Naive thymus-derived CD4-positive, alpha-beta T cell (primary cell): ENCODE measurements around the gene TP53TG5. TPM values are rescaled to one million over a fixed set of nuclear protein-coding genes. Genes with fewer than 3 reads are reported as not detected.

Experiments
- ATAC-seq: fragments of 150-1000 bp; cut with Tn5 transposase; 2 replicates; pipeline ENCODE4 v1.10.0; 2021; ENCODE audit warnings: mild to moderate bottlenecking, moderate library complexity
- CTCF ChIA-PET: fragments of 350-600 bp; sonication (Branson Sonifier 250); formaldehyde crosslinking; loops from one replicate; lab custom pipeline; 2021; ENCODE audit warnings: antibody characterized with exemption; lab: Charles Lee
- POLR2A ChIA-PET: fragments of 350-600 bp; sonication (Branson Sonifier 250); formaldehyde crosslinking; loops from one replicate; lab custom pipeline; 2021; ENCODE audit warnings: antibody characterized with exemption, inconsistent platforms; lab: Charles Lee
- DNase-seq, 9 donors: peaks; one replicate each; pipeline versions ENCODE4 v3.0.0 to v3.0.0-alpha.2; 2020 to 2022; ENCODE audit warnings: mixed read lengths in 1 of 9
- H3K27ac ChIP-seq: one replicate; pipeline ENCODE4 v1.7.0; 2013; ENCODE audit warnings: mild to moderate bottlenecking, low read depth, low read length, moderate library complexity
- H3K27me3 ChIP-seq, 2 donors: one replicate each; pipeline ENCODE4 v1.7.0; 2013; ENCODE audit warnings: low read length in 2 of 2, mild to moderate bottlenecking in 2 of 2, moderate library complexity in 2 of 2; ENCODE audit not compliant: control insufficient read depth in 2 of 2, insufficient read depth in 2 of 2
- H3K36me3 ChIP-seq, 3 experiments: 1 replicate in 2 of 3; 2 replicates in 1 of 3; pipeline ENCODE4 v1.7.0; 2013; ENCODE audit warnings: low read length in 3 of 3, mild to moderate bottlenecking in 3 of 3, moderate library complexity in 1 of 3; ENCODE audit not compliant: insufficient read depth in 3 of 3, control insufficient read depth in 2 of 3
- H3K4me1 ChIP-seq, 2 donors: one replicate each; pipeline ENCODE4 v1.7.0; 2013; ENCODE audit warnings: low read length in 2 of 2, mild to moderate bottlenecking in 2 of 2, moderate library complexity in 1 of 2; ENCODE audit not compliant: control insufficient read depth in 2 of 2, insufficient read depth in 2 of 2
- H3K4me3 ChIP-seq: 2 replicates; pipeline ENCODE4 v1.7.0; 2013; ENCODE audit warnings: mild to moderate bottlenecking, low read length
- H3K9me3 ChIP-seq, 3 experiments: 1 replicate in 2 of 3; 2 replicates in 1 of 3; pipeline ENCODE4 v1.7.0; 2013; ENCODE audit warnings: low read length in 3 of 3; ENCODE audit not compliant: control insufficient read depth in 2 of 3
- H3K27ac Mint-ChIP-seq, 9 donors: one replicate each; pipeline ENCODE4 v1.8.0; 2020 to 2022; ENCODE audit warnings: mixed read lengths in 9 of 9, mild to moderate bottlenecking in 8 of 9, moderate library complexity in 5 of 9, inconsistent platforms in 2 of 9
- H3K27me3 Mint-ChIP-seq, 5 donors: one replicate each; pipeline ENCODE4 v1.8.0; 2021 to 2022; ENCODE audit warnings: mixed read lengths in 5 of 5, mild to moderate bottlenecking in 1 of 5
- H3K36me3 Mint-ChIP-seq, 5 donors: one replicate each; pipeline ENCODE4 v1.8.0; 2020 to 2022; ENCODE audit warnings: mixed read lengths in 5 of 5, mild to moderate bottlenecking in 3 of 5, inconsistent platforms in 1 of 5
- H3K4me1 Mint-ChIP-seq, 7 donors: one replicate each; pipeline ENCODE4 v1.8.0; 2020 to 2022; ENCODE audit warnings: mixed read lengths in 7 of 7, mild to moderate bottlenecking in 3 of 7, inconsistent platforms in 1 of 7
- H3K4me3 Mint-ChIP-seq, 10 donors: one replicate each; pipeline ENCODE4 v1.8.0; 2020 to 2022; ENCODE audit warnings: mild to moderate bottlenecking in 10 of 10, mixed read lengths in 10 of 10, moderate library complexity in 6 of 10, inconsistent platforms in 2 of 10
- H3K9me3 Mint-ChIP-seq, 11 donors: one replicate each; pipeline ENCODE4 v1.8.0; 2020 to 2022; ENCODE audit warnings: mixed read lengths in 11 of 11, mild to moderate bottlenecking in 4 of 11, inconsistent platforms in 1 of 11, moderate library complexity in 1 of 11
- intact Hi-C, 2 donors: fragments of 100-400 bp; cut with micrococcal nuclease; formaldehyde crosslinking; loops; one replicate each; pipeline ENCODE4 v1.15.1; 2023
- polyA plus RNA-seq, 2 donors: library from polyadenylated mRNA; unstranded; fragments of 300-500 nt; fragmentation: Illumina TruSeq; gene quantifications; one replicate each; pipeline ENCODE4 v1.2.3, GENCODE V29; 2021
- total RNA-seq, 6 experiments: library from RNA in 5 of 6; stranded (reverse) in 5 of 6; gene quantifications; 1 replicate in 5 of 6; 2 replicates in 1 of 6; pipeline ENCODE4 v1.2.3 and lab custom pipeline; 2021 to 2026

The TP53TG5 gene
- total RNA-seq (under 1 TPM in 3 of 5 experiments, not detected in 2; 0.19 to 0.48 (median 0.46) TPM), polyA plus RNA-seq (under 1 TPM; 0.14 to 0.24 TPM), total RNA-seq (lab: John Stamatoyannopoulos, UW) (0.81 reads per million)

GRCh38 chr20:45378191-45378590 is at the start of gene TP53TG5:
Gene TP53TG5 (minus strand): TSS chr20:45378325. CDS start chr20:45378236, 89 bp downstream.
- DNase-seq, result no peak
- H3K36me3 Mint-ChIP-seq, result peaks cover 0 to 21% (median 5%) of the 10 kb centered on the region in 5 donors
- CTCF ChIA-PET, result interaction anchor here (1.6 kb wide), 1 partner anchor 59 kb away, joined by 3 read pairs; no protein-coding TSS in a partner anchor

GRCh38 chr20:45427236-45428149 is 49.4 kb upstream of the TP53TG5 start:
- ATAC-seq (peak; percentile 17), DNase-seq (no peak)
- ChIA-PET POLR2A (interaction anchor here (1.3 to 2.6 kb wide), 2 partner anchors 11 to 14 kb away, joined by 4 to 14 read pairs; partner anchors contain the start of gene PIGT), CTCF (interaction anchor here (1.0 to 1.1 kb wide), 2 partner anchors 54 to 56 kb away, joined by 3 to 4 read pairs; no protein-coding TSS in a partner anchor)
- intact Hi-C loops, result no loop called here
- Histone ChIP-seq H3K27ac (no peak overlapping the region), H3K4me3 (no peak overlapping the region), H3K9me3 (no peaks in the 10 kb centered on the region), H3K36me3 (peaks cover 6 to 36% (median 10%) of the 10 kb centered on the region in 3 experiments), H3K4me1 (no peaks in the 10 kb centered on the region), H3K27me3 (no peaks in the 10 kb centered on the region)
- peak overlapping the region in 2 of 9 donors; percentile 7 to 20 for H3K27ac Mint-ChIP-seq
- peaks cover 0 to 30% (median 6%) of the 10 kb centered on the region in 5 donors for H3K36me3 Mint-ChIP-seq
- no peaks in the 10 kb centered on the region for H3K27me3 Mint-ChIP-seq
- peaks cover 0 to 11% (median 4%) of the 10 kb centered on the region in 7 donors for H3K4me1 Mint-ChIP-seq
- no peaks in the 10 kb centered on the region for H3K9me3 Mint-ChIP-seq
- no peak overlapping the region for H3K4me3 Mint-ChIP-seq

More at GRCh38 chr20:45378191-45378590, at the start of gene TP53TG5:
- no peak within 1 kb of the TSS for H3K4me3 Mint-ChIP-seq
- no peak for ATAC-seq
- Histone ChIP-seq H3K36me3 (peaks cover 0 to 16% (median 0%) of the 10 kb centered on the region in 3 experiments), H3K9me3 (no peaks in the 10 kb centered on the region), H3K4me1 (peaks cover under 1 to 3% of the 10 kb centered on the region in 2 donors), H3K4me3 (no peak within 1 kb of the TSS), H3K27me3 (no peaks in the 10 kb centered on the region), H3K27ac (no peak within 1 kb of the TSS)
- no peaks in the 10 kb centered on the region for H3K9me3 Mint-ChIP-seq
- H3K27me3 Mint-ChIP-seq, result no peaks in the 10 kb centered on the region
- peaks cover 11 to 16% (median 14%) of the 10 kb centered on the region in 7 donors for H3K4me1 Mint-ChIP-seq
- H3K27ac Mint-ChIP-seq, result no peak within 1 kb of the TSS
- intact Hi-C loops, result no loop called here
- POLR2A ChIA-PET, result interaction anchor here (0.7 kb wide), 1 partner anchor 65 kb away, joined by 3 read pairs; no protein-coding TSS in a partner anchor

DNA sequence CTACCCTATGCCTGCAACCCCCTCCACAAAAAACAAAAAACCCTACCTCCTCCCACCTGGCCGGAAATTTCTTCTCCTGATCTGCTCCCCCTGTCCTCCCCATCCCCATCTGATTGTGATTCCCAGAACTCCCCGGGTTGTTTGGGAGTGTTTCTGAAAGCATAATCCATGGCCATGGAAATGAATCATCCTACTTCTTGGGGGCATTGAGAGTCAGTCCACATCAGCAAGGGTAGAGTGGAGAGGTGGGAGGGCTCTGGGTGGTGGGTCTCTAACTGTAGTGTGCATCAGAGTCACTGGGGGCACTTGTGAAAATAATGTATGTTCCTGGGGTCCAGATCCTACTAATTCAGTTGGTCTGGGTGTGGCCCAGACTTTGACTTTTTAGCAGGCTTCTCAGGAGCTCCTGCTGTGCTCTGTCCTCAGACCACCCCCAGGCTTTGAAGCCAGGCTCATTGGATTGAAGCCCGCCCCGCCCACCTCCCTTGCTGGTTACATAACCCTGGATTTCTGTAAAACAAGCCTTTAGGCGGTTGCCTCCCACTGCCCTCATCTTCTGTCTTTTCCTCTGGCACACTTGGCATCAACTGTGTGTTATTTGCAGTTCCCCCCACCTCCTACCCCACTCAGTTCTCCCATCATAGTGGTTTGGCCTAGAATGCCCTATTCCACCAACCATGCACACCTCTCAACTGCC is 48.3 kb upstream of the TP53TG5 start:
- Mint-ChIP-seq H3K4me1 (peaks cover 0 to 1% (median 0%) of the 10 kb centered on the region in 7 donors), H3K27ac (no peak overlapping the region)
- POLR2A ChIA-PET, result no interaction called here

DNA sequence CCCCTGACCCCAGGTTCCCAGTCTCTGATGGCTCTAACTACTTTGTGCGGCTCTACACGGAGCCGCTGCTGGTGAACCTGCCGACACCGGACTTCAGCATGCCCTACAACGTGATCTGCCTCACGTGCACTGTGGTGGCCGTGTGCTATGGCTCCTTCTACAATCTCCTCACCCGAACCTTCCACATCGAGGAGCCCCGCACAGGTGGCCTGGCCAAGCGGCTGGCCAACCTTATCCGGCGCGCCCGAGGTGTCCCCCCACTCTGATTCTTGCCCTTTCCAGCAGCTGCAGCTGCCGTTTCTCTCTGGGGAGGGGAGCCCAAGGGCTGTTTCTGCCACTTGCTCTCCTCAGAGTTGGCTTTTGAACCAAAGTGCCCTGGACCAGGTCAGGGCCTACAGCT is 47.4 kb upstream of the TP53TG5 start:
- ChIA-PET CTCF (no interaction called here), POLR2A (no interaction called here)
- Mint-ChIP-seq H3K36me3 (peaks cover 3 to 36% (median 14%) of the 10 kb centered on the region in 5 donors), H3K27ac (no peak overlapping the region), H3K4me1 (no peaks in the 10 kb centered on the region), H3K9me3 (no peaks in the 10 kb centered on the region), H3K27me3 (no peaks in the 10 kb centered on the region), H3K4me3 (no peak overlapping the region)
- H3K4me3 ChIP-seq, result no peak overlapping the region
- H3K9me3 ChIP-seq, result no peaks in the 10 kb centered on the region
- ATAC-seq (no peak), DNase-seq (no peak)
- H3K36me3 ChIP-seq, result peaks cover 14 to 54% (median 18%) of the 10 kb centered on the region in 3 experiments
- no peaks in the 10 kb centered on the region for H3K4me1 ChIP-seq
- H3K27ac ChIP-seq, result no peak overlapping the region
- intact Hi-C loops, result no loop called here
- H3K27me3 ChIP-seq, result no peaks in the 10 kb centered on the region

More for the DNA sequence above, 48.3 kb upstream of the TP53TG5 start:
- Histone ChIP-seq H3K4me3 (no peak overlapping the region), H3K27ac (no peak overlapping the region), H3K9me3 (no peaks in the 10 kb centered on the region), H3K4me1 (no peaks in the 10 kb centered on the region), H3K27me3 (no peaks in the 10 kb centered on the region), H3K36me3 (peaks cover 12 to 45% (median 13%) of the 10 kb centered on the region in 3 experiments)
- CTCF ChIA-PET, result interaction anchor here (1.1 kb wide), 1 partner anchor 55 kb away, joined by 3 read pairs; no protein-coding TSS in a partner anchor
- no peak overlapping the region for H3K4me3 Mint-ChIP-seq
- peaks cover 0 to 34% (median 11%) of the 10 kb centered on the region in 5 donors for H3K36me3 Mint-ChIP-seq
- no peak for ATAC-seq
- H3K27me3 Mint-ChIP-seq, result no peaks in the 10 kb centered on the region
- DNase-seq, result no peak
- intact Hi-C loops, result no loop called here
- no peaks in the 10 kb centered on the region for H3K9me3 Mint-ChIP-seq

GRCh38 chr20:45423700-45424099 is 45.6 kb upstream of the TP53TG5 start:
- Histone ChIP-seq H3K9me3 (no peaks in the 10 kb centered on the region), H3K4me3 (no peak overlapping the region), H3K36me3 (peaks cover 23 to 70% (median 26%) of the 10 kb centered on the region in 3 experiments), H3K27ac (no peak overlapping the region), H3K4me1 (no peaks in the 10 kb centered on the region), H3K27me3 (no peaks in the 10 kb centered on the region)
- H3K4me1 Mint-ChIP-seq, result peaks cover 0 to 4% (median 0%) of the 10 kb centered on the region in 7 donors
- POLR2A ChIA-PET, result interaction anchor here (0.9 kb wide), 1 partner anchor 61 kb away, joined by 4 read pairs; the partner anchor contains the start of gene SYS1
- H3K9me3 Mint-ChIP-seq, result no peaks in the 10 kb centered on the region
- intact Hi-C loops, result no loop called here
- no peaks in the 10 kb centered on the region for H3K27me3 Mint-ChIP-seq
- CTCF ChIA-PET, result no interaction called here
- no peak for ATAC-seq
- peak overlapping the region in 2 of 9 donors; percentile 38 to 83 for H3K27ac Mint-ChIP-seq
- no peak for DNase-seq
- H3K36me3 Mint-ChIP-seq, result peaks cover 7 to 44% (median 18%) of the 10 kb centered on the region in 5 donors
- H3K4me3 Mint-ChIP-seq, result no peak overlapping the region

DNA sequence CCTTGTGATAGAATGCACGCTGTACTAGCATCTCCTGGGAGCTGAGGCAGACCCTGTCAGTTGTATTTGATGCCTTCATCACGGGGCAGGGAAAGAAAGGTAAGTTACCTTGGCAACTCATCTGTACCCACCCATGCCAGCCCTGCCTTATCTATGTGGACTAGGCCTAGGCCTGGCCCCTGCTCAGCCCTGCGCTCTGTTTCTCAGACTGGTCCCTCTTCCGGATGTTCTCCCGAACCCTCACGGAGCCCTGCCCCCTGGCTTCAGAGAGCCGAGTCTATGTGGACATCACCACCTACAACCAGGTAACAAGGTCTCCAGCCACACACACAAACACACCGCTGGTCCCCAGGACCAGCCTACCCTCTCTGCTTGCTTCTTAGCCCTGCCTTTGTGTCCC is 42.0 kb upstream of the TP53TG5 start:
- ChIA-PET CTCF (interaction anchor here (0.7 to 2.2 kb wide), 2 partner anchors 47 to 49 kb away, joined by 3 to 8 read pairs; no protein-coding TSS in a partner anchor), POLR2A (interaction anchor here (1.0 to 5.8 kb wide), 5 partner anchors 13 to 57 kb away, joined by 3 to 67 read pairs (median 5); partner anchors contain the start of gene SYS1)
- Histone ChIP-seq H3K27me3 (no peaks in the 10 kb centered on the region), H3K9me3 (no peaks in the 10 kb centered on the region), H3K4me1 (peaks cover 12 to 20% of the 10 kb centered on the region in 2 donors), H3K4me3 (no peak overlapping the region), H3K27ac (no peak overlapping the region), H3K36me3 (peaks cover 23 to 69% (median 26%) of the 10 kb centered on the region in 3 experiments)
- Mint-ChIP-seq H3K36me3 (peaks cover 7 to 33% (median 20%) of the 10 kb centered on the region in 5 donors), H3K4me1 (peaks cover 14 to 39% (median 29%) of the 10 kb centered on the region in 7 donors), H3K27ac (peak overlapping the region in 4 of 9 donors; percentile 32 to 76 (median 56)), H3K9me3 (no peaks in the 10 kb centered on the region), H3K4me3 (peak overlapping the region in 1 of 10 donors; percentile 23), H3K27me3 (no peaks in the 10 kb centered on the region)
- ATAC-seq (no peak), DNase-seq (no peak)
- intact Hi-C loops, result no loop called here
